ENCODE data around the gene GNAO1.

Gene GNAO1

GRCh38 chr16:56350491-56351405 is 159.5 kb downstream of the GNAO1 start:
- DNase-seq (ENCODE audit: low spot score), result no peak

- DNase-seq (ENCODE audit: low spot score), result no peak
Observed at GRCh38 chr16:56351481-56351880, 160.2 kb downstream of the GNAO1 start.

- DNase-seq (ENCODE audit: low spot score), result no peak
Observed at GRCh38 chr16:56352351-56353053, 161.2 kb downstream of the GNAO1 start.

GRCh38 chr16:56353054-56353921 is 162.0 kb downstream of the GNAO1 start:
- no peak for DNase-seq (ENCODE audit: low spot score)

- DNase-seq (ENCODE audit: low spot score), result no peak
Observed at GRCh38 chr16:56354016-56354415, 162.7 kb downstream of the GNAO1 start.

- no peak for DNase-seq (ENCODE audit: low spot score)
Observed at GRCh38 chr16:56354746-56355145, 163.5 kb downstream of the GNAO1 start.

- no peak for DNase-seq (ENCODE audit: low spot score)
Observed at GRCh38 chr16:56355221-56355620, 163.9 kb downstream of the GNAO1 start.

- DNase-seq (ENCODE audit: low spot score), result no peak
Observed at GRCh38 chr16:56355786-56356275, 164.5 kb downstream of the GNAO1 start.

- peak; percentile 76 for DNase-seq (ENCODE audit: low spot score)
Observed at GRCh38 chr16:56356276-56357240, 165.3 kb downstream of the GNAO1 start.

GRCh38 chr16:56357241-56357764 is 166.0 kb downstream of the GNAO1 start:
- DNase-seq (ENCODE audit: low spot score), result peak; percentile 37

- DNase-seq (ENCODE audit: low spot score), result no peak
Observed at GRCh38 chr16:56357765-56358322, 166.6 kb downstream of the GNAO1 start.

GRCh38 chr16:56360117-56361008 is 169.1 kb downstream of the GNAO1 start:
- DNase-seq (ENCODE audit: low spot score), result no peak

GRCh38 chr16:56362057-56362655 is 170.9 kb downstream of the GNAO1 start:
- no peak for DNase-seq (ENCODE audit: low spot score)

GRCh38 chr16:56362706-56363105 is 171.4 kb downstream of the GNAO1 start:
- no peak for DNase-seq (ENCODE audit: low spot score)

GRCh38 chr16:56363181-56363716 is 172.0 kb downstream of the GNAO1 start:
- DNase-seq (ENCODE audit: low spot score), result no peak

GRCh38 chr16:56363781-56364565 is 172.7 kb downstream of the GNAO1 start:
- DNase-seq (ENCODE audit: low spot score), result no peak

- no peak for DNase-seq (ENCODE audit: low spot score)
Observed at GRCh38 chr16:56364865-56365264, 173.6 kb downstream of the GNAO1 start.

- DNase-seq (ENCODE audit: low spot score), result no peak
Observed at GRCh38 chr16:56365552-56365951, 174.3 kb downstream of the GNAO1 start.
